Embryonic facial prominence (tissue), 1 donor: ENCODE data around the gene DDX54.

Experiments
- DNase-seq: peaks from one replicate; pipeline ENCODE4 v3.0.0-alpha.2; 2016; ENCODE audit errors: extremely low spot score

The DDX54 gene

DNA sequence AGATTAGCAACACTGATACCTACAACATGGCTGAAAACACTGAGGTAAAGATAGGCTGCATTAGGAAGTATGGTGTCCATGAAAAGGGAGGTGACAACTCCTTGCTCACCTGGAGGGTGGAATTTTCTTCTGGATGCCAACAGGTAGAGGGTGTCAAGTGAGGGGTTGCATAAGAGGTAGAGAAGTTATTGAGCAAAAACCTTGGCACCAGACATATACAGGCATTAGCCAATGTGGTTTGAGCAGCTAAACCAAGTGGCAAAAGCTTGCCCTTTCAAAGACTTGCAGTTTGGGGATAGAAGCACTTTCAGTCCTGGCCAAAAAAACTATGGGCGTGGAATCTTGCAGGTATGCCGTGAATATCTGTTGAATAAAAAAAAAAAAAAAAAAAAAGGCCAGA is 4.1 kb upstream of the DDX54 start:
- DNase-seq = no peak

DNA sequence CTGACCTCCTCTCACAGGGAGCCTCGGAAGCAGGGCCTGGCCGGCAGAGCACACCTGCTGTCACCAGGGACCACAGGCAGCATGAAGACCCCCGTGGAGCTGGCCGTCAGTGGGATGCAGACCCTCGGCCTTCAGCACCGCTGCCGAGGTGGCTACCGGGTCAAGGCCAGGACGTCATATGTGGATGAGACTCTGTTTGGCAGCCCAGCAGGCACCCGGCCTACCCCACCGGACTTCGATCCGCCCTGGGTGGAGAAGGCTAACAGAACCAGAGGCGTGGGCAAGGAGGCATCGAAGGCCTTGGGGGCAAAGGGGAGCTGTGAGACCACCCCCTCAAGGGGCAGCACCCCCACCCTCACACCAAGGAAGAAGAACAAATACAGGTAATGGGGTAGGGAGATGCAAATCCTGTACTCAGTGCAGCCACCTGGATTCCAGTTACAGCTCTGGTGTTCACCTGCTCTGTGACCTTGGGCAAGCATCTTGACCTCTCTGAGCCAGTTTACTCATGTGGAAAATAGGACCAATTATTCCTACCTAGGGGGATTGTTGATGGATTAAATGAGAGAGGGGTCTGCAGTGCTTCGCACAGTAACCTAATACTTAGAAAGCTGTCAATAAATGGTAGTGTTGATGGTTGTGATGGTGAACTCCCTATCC is 1.5 kb upstream of the DDX54 start:
- no peak for DNase-seq

DNA sequence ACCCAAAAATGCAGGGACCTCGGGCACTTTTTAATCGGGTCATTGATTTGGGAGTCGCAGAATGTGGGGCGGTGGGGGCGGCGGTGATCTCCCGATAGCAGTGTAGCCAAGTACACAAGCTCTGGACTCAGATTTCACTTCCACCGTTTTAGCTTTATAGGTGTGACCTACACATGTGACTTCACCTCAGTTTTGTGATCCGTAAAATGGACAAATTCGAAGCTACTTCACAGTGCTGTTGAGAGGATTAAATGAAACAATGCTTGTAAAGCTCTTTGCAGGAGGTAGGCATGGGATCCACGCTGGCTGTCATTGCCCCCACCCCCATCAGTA is 721 bp upstream of the DDX54 start:
- DNase-seq = no peak

DNA sequence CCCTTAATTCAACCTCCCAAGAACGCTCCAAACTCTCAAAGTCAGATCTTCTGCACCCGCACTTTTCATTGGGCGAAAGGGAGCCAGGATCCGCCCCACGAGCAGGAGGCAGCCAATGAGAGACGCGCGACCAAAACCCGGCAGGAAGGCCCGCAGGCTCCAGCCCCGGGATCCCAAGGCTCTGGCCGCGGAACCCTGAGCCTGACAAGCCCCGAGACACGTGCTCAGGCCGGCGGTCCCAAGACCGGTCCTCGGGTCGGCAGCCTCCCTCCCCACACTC is 438 bp downstream of the DDX54 start:
- DNase-seq = peak; percentile 58

DNA sequence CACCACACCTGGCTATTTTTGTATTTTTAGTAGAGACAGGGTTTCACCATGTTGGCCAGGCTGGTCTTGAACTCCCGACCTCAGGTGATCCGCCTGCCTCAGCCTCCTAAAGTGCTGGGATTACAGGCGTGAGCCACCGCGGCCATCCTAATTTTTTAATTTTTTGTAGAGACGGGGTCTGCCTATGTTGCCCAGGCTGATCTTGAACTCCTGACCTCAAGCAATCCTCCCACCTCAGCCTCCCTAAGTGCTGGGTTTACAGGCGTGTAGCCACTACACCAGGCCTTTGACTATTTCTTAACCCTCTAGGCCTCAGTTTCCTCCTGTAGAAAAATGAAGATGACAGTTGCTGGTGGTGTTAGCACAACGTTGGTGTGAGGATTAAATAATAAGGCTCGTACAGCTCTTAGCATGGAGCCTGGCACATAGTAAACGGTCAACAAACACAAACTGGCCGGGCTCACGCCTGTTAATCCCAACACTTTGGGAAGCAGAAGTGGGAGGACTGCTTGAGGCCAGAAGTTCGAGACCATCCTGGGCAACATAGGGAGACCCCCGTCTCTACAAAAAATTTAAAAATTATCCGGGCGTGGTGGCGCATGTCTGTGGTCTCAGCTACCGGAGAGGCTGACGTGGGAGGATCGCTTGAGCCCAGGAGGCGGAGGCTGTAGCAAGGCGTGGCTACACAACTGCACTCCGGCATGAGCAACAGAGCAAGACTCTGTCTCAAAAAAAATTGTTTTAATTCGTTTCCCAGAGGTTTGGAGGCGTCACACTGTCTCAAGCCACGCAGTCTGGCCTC is 979 bp downstream of the DDX54 start:
- no peak for DNase-seq

DNA sequence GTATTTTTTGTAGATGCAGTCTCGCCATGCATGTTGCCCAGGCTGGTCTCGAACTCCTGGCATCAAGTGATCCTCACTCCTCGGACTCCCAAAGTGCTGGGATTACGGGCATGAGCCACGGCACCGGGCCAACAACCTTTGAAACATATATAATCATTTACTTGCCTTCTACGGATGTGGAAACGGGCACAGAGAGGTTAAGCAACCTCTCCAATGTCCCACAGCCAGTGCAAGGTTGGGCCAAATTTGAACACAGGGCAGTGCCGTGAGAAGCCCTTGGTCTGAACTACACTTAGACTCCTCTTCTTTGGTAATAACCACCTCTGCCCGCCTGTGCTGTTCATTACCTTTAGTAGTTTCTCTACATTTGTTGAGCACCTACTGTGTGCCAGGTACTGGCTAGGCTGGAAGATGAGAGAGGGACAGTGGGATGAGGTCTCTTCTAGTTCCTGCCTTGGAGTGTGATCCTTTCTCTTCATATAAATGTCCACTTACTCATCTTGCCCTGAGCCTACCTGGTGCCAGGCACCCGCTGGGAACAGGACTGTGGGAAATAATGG is 2.2 kb downstream of the DDX54 start:
- DNase-seq = no peak

DNA sequence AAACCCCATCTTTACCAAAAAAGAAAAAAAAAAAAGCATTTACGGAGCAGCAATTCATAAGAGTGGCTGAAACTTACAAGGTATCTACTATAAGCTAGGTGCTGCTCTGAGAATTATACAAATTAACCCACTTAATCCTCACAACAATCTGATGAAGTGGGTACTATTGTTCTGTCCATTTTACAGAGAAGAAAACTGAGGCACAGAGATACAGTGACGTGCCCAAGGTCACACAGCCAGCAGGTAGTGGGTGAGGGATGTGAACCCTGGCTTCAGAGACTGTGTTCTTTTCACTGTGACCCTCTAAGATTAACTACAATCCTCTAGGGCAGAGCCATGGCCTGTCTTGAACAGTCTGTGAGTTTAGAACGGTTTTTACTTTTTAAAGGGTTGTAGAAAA is 3.3 kb downstream of the DDX54 start:
- no peak for DNase-seq

DNA sequence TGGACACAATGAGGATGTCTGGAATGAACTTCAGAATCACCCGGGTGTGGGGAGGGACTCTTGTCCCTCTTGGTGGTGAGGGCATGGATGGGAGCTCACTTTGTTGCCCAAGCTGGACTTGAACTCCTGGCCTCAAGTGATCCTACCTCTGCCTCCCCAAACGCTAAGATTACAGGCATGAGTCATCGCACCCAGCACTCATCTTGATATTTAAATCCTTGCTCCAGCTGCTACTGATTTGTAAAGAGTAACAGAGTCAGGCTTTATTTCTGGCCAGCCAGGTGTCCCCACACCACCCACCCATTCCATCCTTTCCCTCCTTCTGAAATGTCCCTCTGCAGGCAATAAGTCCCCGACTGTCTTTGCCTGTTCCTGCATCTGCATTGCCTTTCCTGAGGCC is 4.9 kb downstream of the DDX54 start:
- no peak for DNase-seq

DNA sequence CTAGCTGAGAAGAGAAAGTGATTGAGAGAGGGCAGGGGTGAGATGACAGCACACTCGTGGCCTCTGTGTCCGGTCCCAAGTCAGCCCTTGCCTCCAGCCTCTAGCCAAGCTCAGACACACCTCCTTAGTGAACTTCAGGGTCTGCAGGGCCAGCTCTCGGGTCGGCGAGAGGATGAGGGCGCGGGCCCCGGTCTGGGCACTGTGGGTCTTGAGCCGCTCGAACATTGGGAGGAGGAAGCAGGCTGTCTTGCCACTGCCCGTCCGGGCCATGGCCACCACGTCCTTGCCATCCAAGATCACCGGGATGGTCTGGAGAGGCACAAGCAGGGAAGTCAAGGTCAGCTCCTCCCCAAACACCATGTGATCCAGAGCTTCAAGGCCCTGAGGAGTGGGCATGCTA is 6.3 kb downstream of the DDX54 start:
- DNase-seq = no peak

DNA sequence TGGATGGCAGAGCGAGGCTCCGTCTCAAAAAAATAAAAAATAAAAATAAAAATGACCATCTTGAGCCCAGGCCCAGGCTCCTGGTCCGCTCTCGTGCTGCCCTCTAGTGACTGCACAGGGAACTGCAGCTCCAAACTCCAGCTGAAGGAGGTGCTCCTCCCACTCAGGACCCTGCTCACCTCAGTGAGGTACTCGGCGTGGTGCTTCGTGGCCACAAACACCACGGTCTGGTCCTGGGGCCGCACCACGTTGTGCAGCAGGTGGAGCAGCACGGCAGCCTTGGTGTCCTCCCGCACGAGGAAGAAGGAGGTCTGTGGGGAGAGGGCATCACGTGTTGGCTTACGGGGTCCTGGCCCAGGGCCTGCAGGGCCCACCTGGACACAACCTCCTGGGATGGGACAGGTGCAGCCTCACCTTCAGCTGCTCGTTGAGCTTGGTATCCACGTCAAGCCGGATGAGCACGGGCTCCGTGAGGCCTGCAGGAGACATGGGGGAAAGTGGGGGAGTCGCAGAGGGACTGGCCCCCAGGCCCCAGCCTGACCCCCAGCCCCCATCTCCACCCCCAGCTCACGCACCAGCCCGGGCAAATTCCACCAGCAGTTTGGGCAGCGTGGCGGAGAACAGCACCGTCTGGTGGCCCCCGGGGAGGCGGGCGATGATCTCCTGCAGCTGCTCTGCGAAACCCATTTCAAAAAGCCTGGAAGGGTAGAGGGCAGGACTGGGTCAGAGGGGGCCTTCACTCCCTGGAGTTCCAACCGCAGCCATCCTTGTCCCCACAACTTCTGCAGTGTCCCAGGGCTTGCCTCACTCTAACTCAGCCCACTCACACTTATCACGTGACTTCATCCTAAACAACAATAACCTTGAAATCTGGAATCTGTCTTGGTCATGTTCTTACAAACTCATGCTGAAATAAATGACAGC is 10.6 kb downstream of the DDX54 start:
- DNase-seq = peak; percentile 25

DNA sequence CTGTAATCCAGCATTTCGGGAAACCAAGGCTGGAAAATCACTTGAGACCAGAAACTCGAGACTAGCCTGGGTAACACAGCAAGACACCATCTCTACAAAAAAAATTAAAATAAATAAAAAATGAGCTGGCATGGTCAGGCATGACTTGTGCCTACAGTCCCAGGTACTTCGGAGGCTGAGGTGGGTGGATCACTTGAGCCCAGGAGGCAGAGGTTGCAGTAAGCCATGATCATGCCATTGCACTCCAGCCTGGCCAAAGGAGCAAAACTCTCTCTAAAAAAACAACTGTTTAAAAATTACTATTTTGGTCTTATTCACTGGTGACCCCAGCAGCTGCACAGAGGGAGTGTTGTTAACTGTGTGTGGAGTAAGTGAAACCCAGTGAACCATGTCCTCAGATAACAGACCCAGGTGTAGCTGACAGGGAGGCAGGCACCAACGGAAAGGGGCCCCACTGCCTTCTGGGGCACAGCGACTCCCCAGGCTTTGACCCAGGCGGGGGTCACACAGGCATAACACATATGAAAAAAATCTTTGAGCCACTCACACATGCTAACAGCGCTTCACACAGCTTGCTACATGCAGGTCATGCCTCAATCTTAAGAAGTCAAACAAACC is 12.1 kb downstream of the DDX54 start:
- DNase-seq = no peak

DNA sequence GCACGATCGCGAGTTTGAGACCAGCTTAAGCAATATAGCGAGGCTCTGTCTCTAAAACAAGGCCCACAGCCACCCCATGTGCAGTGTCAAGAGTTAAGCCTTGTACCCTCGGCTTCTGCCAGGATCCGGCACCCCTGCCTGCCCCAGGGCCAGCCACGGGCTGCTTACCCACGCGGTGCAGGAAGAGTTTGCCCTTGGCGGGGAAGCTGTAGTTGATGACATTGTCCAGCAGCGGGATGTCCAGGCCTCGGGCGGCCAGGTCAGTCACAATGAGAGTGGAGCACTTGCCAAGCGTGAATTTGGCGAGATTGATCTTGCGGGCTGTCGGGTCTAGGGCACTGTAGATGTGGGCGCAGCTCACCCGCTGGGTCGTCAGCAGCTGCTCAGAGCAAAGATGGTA is 13.1 kb downstream of the DDX54 start:
- no peak for DNase-seq

DNA sequence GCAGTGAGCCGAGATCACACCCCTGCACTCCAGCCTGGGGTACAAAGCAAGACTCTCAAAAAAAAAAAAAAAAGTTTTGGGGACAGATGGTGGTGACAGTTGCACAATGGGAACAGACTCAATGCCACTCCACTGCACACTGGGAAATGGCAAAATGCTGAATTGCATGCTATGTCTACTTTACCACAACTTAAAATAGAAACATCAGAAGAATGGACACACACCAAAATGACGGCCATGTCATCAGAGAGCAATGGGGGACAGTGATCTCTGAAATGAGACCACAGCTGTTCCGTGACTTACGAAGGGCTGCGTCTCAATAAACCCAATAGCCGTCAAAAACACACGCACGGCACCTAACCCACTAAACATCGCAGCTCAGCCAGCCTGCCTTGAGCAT is 13.7 kb downstream of the DDX54 start:
- no peak for DNase-seq

DNA sequence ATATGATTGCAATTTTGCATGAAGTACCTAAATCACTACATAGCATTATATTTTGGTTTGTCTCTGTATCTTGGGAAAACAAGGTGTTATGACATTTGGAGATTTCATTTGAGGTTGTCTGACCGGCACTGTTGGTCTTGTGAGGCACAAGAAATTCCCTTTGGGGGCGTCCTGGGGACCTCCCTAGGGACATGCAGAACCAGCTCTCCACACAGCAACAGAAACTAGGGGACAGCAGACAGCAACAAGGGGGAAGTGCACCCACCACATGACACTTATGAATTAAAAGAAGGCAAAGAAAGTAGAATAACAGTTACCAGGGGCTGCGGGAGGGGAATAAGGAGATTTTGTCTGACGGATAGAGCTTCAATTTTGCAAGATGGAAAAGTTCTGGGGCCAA is 14.4 kb downstream of the DDX54 start:
- no peak for DNase-seq

DNA sequence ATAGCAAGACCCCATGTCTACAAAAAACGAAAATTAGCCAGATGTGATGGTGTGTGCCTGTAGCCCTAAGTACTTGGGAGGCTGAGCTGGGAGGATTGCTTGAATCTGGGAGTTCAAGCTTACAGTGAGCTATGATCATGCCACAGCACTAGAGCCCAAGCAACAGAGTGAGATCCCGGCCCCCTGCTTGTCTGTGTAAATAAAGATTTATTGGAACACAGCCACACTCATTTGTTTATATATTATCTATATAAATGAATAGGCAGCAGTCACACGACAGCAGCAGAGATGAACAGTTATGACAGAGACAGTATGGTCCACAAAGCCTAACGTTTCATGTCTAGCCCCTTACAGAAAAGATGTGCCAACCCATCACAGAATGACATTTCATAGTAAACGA is 14.8 kb downstream of the DDX54 start:
- no peak for DNase-seq

DNA sequence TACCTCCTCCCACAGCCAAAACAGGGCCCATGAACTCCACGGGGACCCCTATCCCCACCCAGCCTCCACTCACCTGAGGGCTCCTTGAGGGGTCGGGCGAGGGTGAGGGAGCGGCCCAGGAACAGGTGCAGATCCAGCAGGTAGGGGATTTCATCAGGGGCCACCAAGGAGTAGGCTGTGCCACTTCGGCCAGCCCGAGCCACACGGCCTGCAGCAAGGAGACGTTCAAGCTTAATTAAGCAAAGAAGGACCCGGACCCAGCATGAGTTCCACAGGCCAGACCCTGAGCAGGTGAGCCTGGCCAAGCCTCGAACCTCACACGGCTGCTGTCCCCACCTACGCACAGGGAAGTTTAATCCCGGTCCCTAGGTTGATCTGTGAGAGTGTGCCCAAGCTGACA is 15.6 kb downstream of the DDX54 start:
- no peak for DNase-seq

DNA sequence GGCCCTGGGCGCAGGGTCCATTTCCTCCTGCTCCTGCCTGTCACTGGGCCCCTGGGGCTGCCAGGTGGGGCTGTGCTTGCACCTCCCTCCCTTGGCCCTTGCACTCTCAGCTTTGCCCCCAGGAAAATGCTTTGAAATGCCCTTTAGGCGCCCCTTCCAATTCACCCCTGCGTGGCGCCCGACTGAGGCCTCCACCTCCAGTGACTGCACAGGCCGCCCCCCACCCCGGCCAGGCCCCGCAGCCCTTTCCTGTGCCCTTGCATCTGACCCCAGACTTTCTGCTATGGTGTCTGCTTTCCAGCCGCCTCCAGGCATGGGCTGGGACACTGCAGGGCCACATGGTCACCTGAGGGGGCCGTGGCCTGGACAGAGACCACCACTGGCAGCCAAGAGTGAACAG is 17.4 kb downstream of the DDX54 start:
- DNase-seq = no peak

DNA sequence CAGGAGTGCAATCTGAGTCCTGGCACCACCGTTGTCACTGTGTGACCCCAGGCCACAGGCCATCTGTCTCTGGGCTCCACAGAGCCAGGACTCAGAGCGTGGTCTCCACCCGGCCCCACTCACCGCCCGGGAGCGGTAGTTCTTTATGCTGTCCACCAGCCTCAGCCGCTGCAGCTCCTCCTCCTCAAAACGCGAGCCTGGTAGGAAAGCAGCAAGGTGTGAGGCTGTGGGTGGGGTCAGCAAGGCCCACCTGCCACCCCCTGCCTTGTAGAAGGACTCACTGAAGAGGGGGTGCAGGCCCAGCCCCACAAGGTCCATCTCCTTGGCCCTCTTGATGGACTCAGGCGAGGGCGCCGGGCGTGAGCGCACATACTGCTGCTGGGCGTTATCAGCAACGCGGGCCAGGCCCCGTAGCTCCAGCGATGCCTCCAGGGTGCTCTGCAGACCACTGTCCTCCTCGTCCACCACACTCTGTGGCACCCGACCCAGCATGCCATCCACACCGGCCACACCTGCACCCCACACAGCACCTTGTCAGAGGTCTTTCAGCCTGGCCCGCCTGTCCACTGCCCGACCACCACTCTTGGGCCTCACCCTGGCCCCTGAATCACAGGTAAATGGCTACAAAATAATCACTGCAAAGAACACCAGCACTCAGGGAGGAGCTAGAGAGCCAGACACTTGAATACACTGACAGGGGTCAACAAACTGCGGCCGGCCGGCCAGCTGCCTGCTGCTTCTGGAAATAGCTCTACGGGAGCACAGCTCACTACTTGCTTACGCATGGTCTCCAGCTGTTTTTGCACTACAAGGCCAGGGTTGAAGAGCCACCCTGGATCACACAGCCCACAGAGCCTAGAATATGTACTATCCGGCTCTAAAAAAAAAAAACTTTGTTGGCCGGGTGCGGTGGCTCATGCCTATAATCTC is 19.5 kb downstream of the DDX54 start:
- no peak for DNase-seq

DNA sequence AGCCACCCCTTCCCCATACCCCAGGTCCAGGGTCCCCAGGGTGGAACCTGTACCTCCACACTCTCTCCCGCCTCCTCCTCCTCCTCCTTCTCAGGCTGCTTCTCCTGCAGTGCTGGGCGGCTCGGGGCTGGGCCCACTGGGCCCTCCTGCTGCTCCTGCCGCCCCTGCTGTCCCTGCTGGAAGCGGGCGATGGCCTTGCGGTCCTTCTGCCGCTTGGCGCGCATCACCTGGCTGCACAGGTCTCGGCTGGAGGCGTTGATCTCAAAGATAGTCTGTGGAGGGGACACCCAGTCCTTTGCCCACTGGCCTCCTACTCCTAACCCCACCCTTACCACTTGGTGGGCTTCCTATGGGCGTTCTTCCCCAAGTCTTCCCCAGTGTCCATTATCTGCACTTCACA is 21.3 kb downstream of the DDX54 start:
- DNase-seq = no peak

DNA sequence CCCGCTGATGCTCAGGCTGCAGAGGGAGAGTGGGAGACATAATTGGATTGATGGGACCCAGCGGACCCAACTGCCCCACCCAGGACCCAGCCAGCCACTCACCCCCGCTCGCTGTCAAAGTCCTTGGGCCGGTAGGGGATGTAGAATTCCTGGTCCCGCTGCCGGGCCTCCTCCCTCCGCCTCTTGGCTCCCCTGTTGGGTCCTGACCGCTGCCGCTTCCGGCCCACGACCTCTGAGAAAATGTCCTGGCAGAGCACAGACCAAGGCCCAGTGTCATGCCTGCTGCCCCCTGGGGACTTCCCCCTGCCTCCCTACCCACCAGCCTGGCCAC is 22.3 kb downstream of the DDX54 start:
- no peak for DNase-seq
